Neutrophil (primary cell): Measurements from ENCODE around the gene MYBPC1.
"Not testable (repeated sequence)": the region's sequence is repeated elsewhere in the genome, so short reads cannot be mapped to it uniquely, and the experiment has no call there.

Experiments
- H3K27ac ChIP-seq: fragments of 200-600 bp; sonication (generic); 2 replicates; pipeline ENCODE4 v1.5.1; 2016; ENCODE audit warnings: mild to moderate bottlenecking, moderate library complexity
- H3K27me3 ChIP-seq: fragments of 200-600 bp; sonication (generic); 2 replicates; pipeline ENCODE4 v1.6.0; 2016; ENCODE audit warnings: mild to moderate bottlenecking
- H3K36me3 ChIP-seq: fragments of 200-600 bp; sonication (generic); 2 replicates; pipeline ENCODE4 v1.5.1; 2017
- H3K4me1 ChIP-seq, 2 experiments: fragments of 200-600 bp in 1 of 2; sonication (generic) in 1 of 2; 1 replicate in 1 of 2; 2 replicates in 1 of 2; pipeline versions ENCODE4 v1.5.1 to v1.6.1; 2013 to 2016; ENCODE audit warnings: low read depth in 1 of 2, low read length in 1 of 2, mild to moderate bottlenecking in 1 of 2, moderate library complexity in 1 of 2; ENCODE audit not compliant: control insufficient read depth in 1 of 2, insufficient read depth in 1 of 2
- H3K4me3 ChIP-seq, 2 experiments: fragments of 200-600 bp in 1 of 2; sonication (generic) in 1 of 2; 1 replicate in 1 of 2; 2 replicates in 1 of 2; pipeline ENCODE4 v1.5.1; 2013 to 2016; ENCODE audit warnings: low read depth in 1 of 2, low read length in 1 of 2, mild to moderate bottlenecking in 1 of 2, moderate library complexity in 1 of 2
- H3K9me3 ChIP-seq: fragments of 200-600 bp; sonication (generic); 2 replicates; pipeline ENCODE4 v1.5.1; 2016
- CTCF ChIP-seq: fragments of 200-600 bp; sonication (generic); IDR thresholded peaks from 2 replicates; pipeline ENCODE4 v1.5.1; 2016; ENCODE audit warnings: antibody characterized with exemption

Gene MYBPC1, protein sequence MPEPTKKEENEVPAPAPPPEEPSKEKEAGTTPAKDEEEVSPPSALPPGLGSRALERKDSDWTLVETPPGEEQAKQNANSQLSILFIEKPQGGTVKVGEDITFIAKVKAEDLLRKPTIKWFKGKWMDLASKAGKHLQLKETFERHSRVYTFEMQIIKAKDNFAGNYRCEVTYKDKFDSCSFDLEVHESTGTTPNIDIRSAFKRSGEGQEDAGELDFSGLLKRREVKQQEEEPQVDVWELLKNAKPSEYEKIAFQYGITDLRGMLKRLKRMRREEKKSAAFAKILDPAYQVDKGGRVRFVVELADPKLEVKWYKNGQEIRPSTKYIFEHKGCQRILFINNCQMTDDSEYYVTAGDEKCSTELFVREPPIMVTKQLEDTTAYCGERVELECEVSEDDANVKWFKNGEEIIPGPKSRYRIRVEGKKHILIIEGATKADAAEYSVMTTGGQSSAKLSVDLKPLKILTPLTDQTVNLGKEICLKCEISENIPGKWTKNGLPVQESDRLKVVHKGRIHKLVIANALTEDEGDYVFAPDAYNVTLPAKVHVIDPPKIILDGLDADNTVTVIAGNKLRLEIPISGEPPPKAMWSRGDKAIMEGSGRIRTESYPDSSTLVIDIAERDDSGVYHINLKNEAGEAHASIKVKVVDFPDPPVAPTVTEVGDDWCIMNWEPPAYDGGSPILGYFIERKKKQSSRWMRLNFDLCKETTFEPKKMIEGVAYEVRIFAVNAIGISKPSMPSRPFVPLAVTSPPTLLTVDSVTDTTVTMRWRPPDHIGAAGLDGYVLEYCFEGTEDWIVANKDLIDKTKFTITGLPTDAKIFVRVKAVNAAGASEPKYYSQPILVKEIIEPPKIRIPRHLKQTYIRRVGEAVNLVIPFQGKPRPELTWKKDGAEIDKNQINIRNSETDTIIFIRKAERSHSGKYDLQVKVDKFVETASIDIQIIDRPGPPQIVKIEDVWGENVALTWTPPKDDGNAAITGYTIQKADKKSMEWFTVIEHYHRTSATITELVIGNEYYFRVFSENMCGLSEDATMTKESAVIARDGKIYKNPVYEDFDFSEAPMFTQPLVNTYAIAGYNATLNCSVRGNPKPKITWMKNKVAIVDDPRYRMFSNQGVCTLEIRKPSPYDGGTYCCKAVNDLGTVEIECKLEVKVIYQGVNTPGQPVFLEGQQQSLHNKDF

DNA sequence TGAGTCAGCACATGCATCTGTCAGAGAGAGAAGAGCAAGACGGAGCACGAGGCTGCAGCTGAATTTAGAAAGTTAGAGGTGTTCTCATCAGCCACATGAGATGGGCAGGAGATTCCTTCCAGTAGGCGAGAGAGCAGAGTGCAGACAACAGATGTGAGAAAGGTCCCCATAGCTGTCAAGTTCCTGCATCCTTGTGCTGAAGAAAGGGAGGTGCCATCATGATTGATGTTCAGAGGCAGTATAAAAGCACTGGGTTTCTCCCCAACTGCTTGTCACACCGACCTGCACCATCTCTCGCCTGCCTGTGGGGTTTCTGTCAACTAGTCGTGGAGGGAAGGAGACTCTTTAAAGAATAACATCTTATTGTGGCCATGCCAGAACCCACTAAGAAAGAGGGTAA, at the start of gene MYBPC1:
Gene MYBPC1, plus strand, starts transcription at position 272 of the 400 bp plus-strand sequence. Its CDS starts 100 bp downstream, at position 372.
- H3K4me3 ChIP-seq = no peak within 1 kb of the TSS
- H3K27me3 ChIP-seq = peaks cover 4% of the 10 kb centered on the region
- H3K27ac ChIP-seq = no peak within 1 kb of the TSS
- H3K4me1 ChIP-seq = no peaks in the 10 kb centered on the region
- no peaks in the 10 kb centered on the region for H3K36me3 ChIP-seq
- TF ChIP-seq CTCF = no peak
- H3K9me3 ChIP-seq = no peaks in the 10 kb centered on the region

- no peaks in the 10 kb centered on the region for H3K36me3 ChIP-seq
- H3K27me3 ChIP-seq = no peaks in the 10 kb centered on the region
- no peaks in the 10 kb centered on the region for H3K9me3 ChIP-seq
- no peak overlapping the region for H3K4me3 ChIP-seq
- H3K4me1 ChIP-seq = no peaks in the 10 kb centered on the region
- TF ChIP-seq CTCF = no peak
- H3K27ac ChIP-seq = no peak overlapping the region
Measured at GRCh38 chr12:101551362-101552114, 43.2 kb upstream of the MYBPC1 start.

DNA sequence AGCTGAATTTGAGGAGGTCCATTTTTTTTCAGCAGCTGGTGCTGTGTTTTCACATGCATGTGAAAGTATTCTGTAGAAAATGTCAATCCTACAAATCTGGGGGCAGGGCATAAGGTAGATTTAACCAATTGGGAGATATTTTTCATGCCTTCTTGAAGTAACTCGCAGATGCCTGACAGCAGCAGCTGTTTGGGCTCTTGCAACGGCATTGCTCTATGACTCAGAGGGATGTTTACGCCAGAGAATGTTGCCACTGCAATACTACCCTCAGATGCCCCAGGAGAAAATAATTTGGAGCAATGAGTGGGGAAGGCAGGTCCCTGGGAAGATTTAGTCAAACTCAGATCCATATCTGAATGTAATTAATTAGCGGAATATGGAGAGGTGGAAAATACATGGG, 42.5 kb upstream of the MYBPC1 start:
- no peaks in the 10 kb centered on the region for H3K4me1 ChIP-seq
- H3K27ac ChIP-seq = no peak overlapping the region
- H3K9me3 ChIP-seq = no peaks in the 10 kb centered on the region
- no peak overlapping the region for H3K4me3 ChIP-seq
- H3K27me3 ChIP-seq = no peaks in the 10 kb centered on the region
- H3K36me3 ChIP-seq = no peaks in the 10 kb centered on the region
- TF ChIP-seq CTCF = no peak

GRCh38 chr12:101557094-101557493, 37.7 kb upstream of the MYBPC1 start:
- Histone ChIP-seq H3K9me3 (no peaks in the 10 kb centered on the region), H3K4me3 (no peak overlapping the region), H3K36me3 (no peaks in the 10 kb centered on the region), H3K27ac (no peak overlapping the region), H3K27me3 (no peaks in the 10 kb centered on the region), H3K4me1 (no peaks in the 10 kb centered on the region)
- TF ChIP-seq CTCF = no peak

- H3K4me3 ChIP-seq, H3K36me3 ChIP-seq, H3K9me3 ChIP-seq, H3K27me3 ChIP-seq, H3K4me1 ChIP-seq, H3K27ac ChIP-seq: not testable (repeated sequence)
Measured at GRCh38 chr12:101558726-101559125, 36.0 kb upstream of the MYBPC1 start.
